SJCRH30 (cell line): ENCODE results near the gene ART4. TPM values are rescaled to one million over a fixed set of nuclear protein-coding genes. Genes with fewer than 3 reads are reported as not detected.

Experiments used
- total RNA-seq: library from RNA; depleted of rRNA; stranded (reverse); fragments of >200 nt; shearing (Covaris generic); gene quantifications from 2 replicates; pipeline ENCODE4 v1.2.3, GENCODE V29; 2014; rRNA removed

ART4 gene
- total RNA-seq, 1 experiment from 2014 or later = not detected

Other genes starting within 250 kb of the ART4 start
- not detected in 2 replicates for gene GUCY2C, start 146.9 kb downstream of the ART4 start, total RNA-seq
- gene WBP11, start 40.0 kb downstream of the ART4 start, total RNA-seq = 50.6 and 65.1 TPM in 2 replicates
- 1.2 and 1.8 TPM in 2 replicates for gene C12orf60, start 39.9 kb downstream of the ART4 start, total RNA-seq
- not detected in 2 replicates for gene SMCO3, start 29.3 kb downstream of the ART4 start, total RNA-seq
- gene MGP, start 42.3 kb upstream of the ART4 start, total RNA-seq = 2.8 and 3.2 TPM in 2 replicates
- gene ERP27, start 95.0 kb upstream of the ART4 start, total RNA-seq = not detected in 2 replicates
- 1.2 and 2.4 TPM in 2 replicates for gene ARHGDIB, start 118.1 kb upstream of the ART4 start, total RNA-seq
- gene PDE6H, start 129.5 kb upstream of the ART4 start, total RNA-seq = not detected in 2 replicates